ENCODE data around the gene CBLN2. TPM values are rescaled to one million over a fixed set of nuclear protein-coding genes. Genes with fewer than 3 reads are reported as not detected.

CBLN2 gene
- total and polyA plus RNA-seq, 2 of the 13 experiments (the other 11 are each of a cell fraction or from before 2014, with no cell fraction given) = not detected

- intact Hi-C loops (cut with micrococcal nuclease; ENCODE audit: unreplicated experiment) = loop anchor here (2.0 kb wide), 1 partner anchor 1945 kb away; no protein-coding TSS in a partner anchor
- H2AFZ ChIP-seq (ENCODE audit: low read length) = no peak overlapping the region
Observed at GRCh38 chr18:72543357-72544055, 636 bp downstream of the CBLN2 start.

More at GRCh38 chr18:72543357-72544055, 636 bp downstream of the CBLN2 start:
- ChIA-PET POLR2A (no interaction called here), CTCF (ENCODE audit: low intra/inter-chr PET ratio, low total read pairs) (interaction anchor here (1.2 to 1.5 kb wide), 2 partner anchors 1611 to 1762 kb away, joined by 3 to 8 read pairs; no protein-coding TSS in a partner anchor)
- no peaks in the 10 kb centered on the region for H3K36me3 ChIP-seq (replicated peaks in 1 of 2; ENCODE audit: control insufficient read depth in 1 of 2, insufficient read depth in 2 of 2, low read length in 2 of 2)
- no peaks in the 10 kb centered on the region for H3K4me1 ChIP-seq (ENCODE audit: insufficient read depth, low read length)
- in situ Hi-C loops (cut with HindIII; ENCODE audit: extremely low pct_ligation_motif_present, low pct_unique_long_range_greater_than_20kb) = loop anchor here (10.0 to 25.0 kb wide), 2 partner anchors 1609 to 1756 kb away; no protein-coding TSS in a partner anchor
- no peak overlapping the region for H3K27ac ChIP-seq (ENCODE audit: extremely low read length, insufficient read depth, low read length)
- no peaks in the 10 kb centered on the region for H3K9me3 ChIP-seq (ENCODE audit: low read length)
- H3K9ac ChIP-seq (ENCODE audit: insufficient read depth, low read depth, low read length) = no peak overlapping the region
- no peaks in the 10 kb centered on the region for H4K20me1 ChIP-seq (ENCODE audit: insufficient read depth, low read length)
- peaks cover 1 to 19% of the 10 kb centered on the region in 2 experiments; a peak in 3 of 5 replicates for H3K27me3 ChIP-seq (ENCODE audit: control insufficient read depth in 1 of 2, insufficient read depth in 2 of 2, low read length in 2 of 2)
- H3K4me2 ChIP-seq (ENCODE audit: low read depth, low read length) = no peak overlapping the region
- 47% methylated on average over 27 of the region's 73 CpGs for WGBS (ENCODE audit: low lambda C conversion rate)
- no peak for ATAC-seq
- H3K4me3 ChIP-seq (replicated peaks in 1 of 3; ENCODE audit: insufficient read depth in 1 of 3, low read depth in 2 of 3, low read length in 3 of 3) = no peak overlapping the region
- no peak for DNase-seq (ENCODE audit: low spot score)
- no TSS peak for BruUV-seq (replicated peaks)
- FAIRE-seq = no peak
- TF ChIP-seq ZNF7 (CRISPR knock-in tag; IDR thresholded peaks at IDR 0.05) (no peak), ARID3A (IDR thresholded peaks at IDR 0.05; ENCODE audit: low read depth, low read length) (no peak), TRAFD1 (CRISPR knock-in tag; IDR thresholded peaks at IDR 0.05; ENCODE audit: borderline replicate concordance) (no peak), NAIF1 (CRISPR knock-in tag; IDR thresholded peaks at IDR 0.05; ENCODE audit: borderline replicate concordance) (no peak), ZNF615 (CRISPR knock-in tag; IDR thresholded peaks at IDR 0.05; ENCODE audit: borderline replicate concordance) (no peak), ELF3 (CRISPR knock-in tag; IDR thresholded peaks at IDR 0.05) (no peak), ZHX1 (CRISPR knock-in tag; IDR thresholded peaks at IDR 0.05; ENCODE audit: low read depth) (no peak), THAP9 (CRISPR knock-in tag; IDR thresholded peaks at IDR 0.05; ENCODE audit: borderline replicate concordance) (no peak), GATAD2A (CRISPR knock-in tag; IDR thresholded peaks at IDR 0.05) (no peak)
- H3K79me2 ChIP-seq (ENCODE audit: insufficient read depth, low read length) = no peaks in the 10 kb centered on the region
